Endothelial cell of umbilical vein (primary cell): ENCODE measurements around the gene CAMTA1. TPM values are rescaled to one million over a fixed set of nuclear protein-coding genes. Genes with fewer than 3 reads are reported as not detected.

Experiments used
- BruUV-seq: library from RNA; stranded (reverse); fragments of 400-500 nt; replicated peaks from 2 replicates; lab custom pipeline; 2021; lab: Mats Ljungman, UMichigan
- CTCF ChIA-PET: fragments of 300-600, 350-600 bp; sonication (Branson Sonifier 250); formaldehyde crosslinking; loops from one replicate; lab custom pipeline; 2021; ENCODE audit warnings: antibody characterized with exemption, inconsistent platforms; lab: Charles Lee
- POLR2A ChIA-PET: fragments of 300-600, 350-600 bp; sonication (Branson Sonifier 250); formaldehyde crosslinking; loops from one replicate; lab custom pipeline; 2021; ENCODE audit warnings: antibody characterized with exemption, inconsistent platforms; lab: Charles Lee
- DNase-seq: peaks from one replicate; pipeline ENCODE4 v3.0.0-alpha.2; 2011; ENCODE audit warnings: low read depth, low spot score
- FAIRE-seq: peaks from 2 replicates; lab custom pipeline; 2011; peaks lifted over from hg19 to GRCh38; lab: Jason Lieb, UNC
- H2AFZ ChIP-seq: 2 replicates; pipeline ENCODE4 v1.6.0; 2012; ENCODE audit warnings: low read depth, low read length, control low read depth, inconsistent platforms
- H3K27ac ChIP-seq: 2 replicates; pipeline ENCODE4 v1.5.1; 2011; ENCODE audit warnings: low read depth, mild to moderate bottlenecking, control low read depth, low read length, moderate library complexity; ENCODE audit not compliant: insufficient read depth
- H3K27me3 ChIP-seq, 2 experiments: 2 replicates each; pipeline versions ENCODE4 v1.6.0 to v1.6.1; 2011; ENCODE audit warnings: low read length in 2 of 2, mixed read lengths in 1 of 2; ENCODE audit not compliant: control insufficient read depth in 2 of 2, insufficient read depth in 2 of 2
- H3K36me3 ChIP-seq, 2 experiments: 2 replicates in 1 of 2; 3 replicates in 1 of 2; pipeline ENCODE4 v1.5.1; 2011; ENCODE audit warnings: low read length in 2 of 2, mild to moderate bottlenecking in 1 of 2, moderate library complexity in 1 of 2; ENCODE audit not compliant: control insufficient read depth in 2 of 2, insufficient read depth in 2 of 2; ENCODE audit errors: extremely low read depth in 1 of 2
- H3K4me1 ChIP-seq: 3 replicates; pipeline ENCODE4 v1.5.1; 2011; ENCODE audit warnings: mild to moderate bottlenecking, low read length; ENCODE audit not compliant: control insufficient read depth, insufficient read depth; ENCODE audit errors: extremely low read depth
- H3K4me2 ChIP-seq: 2 replicates; pipeline ENCODE4 v1.6.1; 2011; ENCODE audit warnings: low read length, control low read depth, mixed read lengths; ENCODE audit not compliant: insufficient read depth
- H3K4me3 ChIP-seq, 3 experiments: fragments of 200-600 bp in 1 of 3; sonication (generic), shearing (Covaris generic) in 1 of 3; replicated peaks in 1 of 3; 2 replicates each; pipeline ENCODE4 v1.5.1; 2011 to 2016; ENCODE audit warnings: control low read depth in 3 of 3, low read length in 3 of 3, mild to moderate bottlenecking in 2 of 3, inconsistent platforms in 1 of 3, low read depth in 1 of 3, moderate library complexity in 1 of 3; ENCODE audit not compliant: insufficient read depth in 1 of 3
- H3K79me2 ChIP-seq: 2 replicates; pipeline ENCODE4 v1.6.0; 2012; ENCODE audit warnings: low read length, inconsistent platforms; ENCODE audit not compliant: control insufficient read depth, insufficient read depth
- H3K9ac ChIP-seq: replicated peaks from 2 replicates; pipeline ENCODE3; 2011; ENCODE audit warnings: low read length, control low read depth; ENCODE audit not compliant: insufficient read depth; ENCODE audit errors: extremely low read depth
- H3K9me1 ChIP-seq: replicated peaks from 3 replicates; pipeline ENCODE4 v1.6.0; 2011; ENCODE audit warnings: mild to moderate bottlenecking, low read length; ENCODE audit not compliant: control insufficient read depth, insufficient read depth; ENCODE audit errors: extremely low read depth
- H3K9me3 ChIP-seq: replicated peaks from 2 replicates; pipeline ENCODE4 v1.5.1; 2012; ENCODE audit warnings: low read length, inconsistent platforms; ENCODE audit not compliant: control insufficient read depth, insufficient read depth
- H4K20me1 ChIP-seq: replicated peaks from 2 replicates; pipeline ENCODE3; 2011; ENCODE audit warnings: mild to moderate bottlenecking, low read length; ENCODE audit not compliant: control insufficient read depth, insufficient read depth; ENCODE audit errors: extremely low read depth
- EZH2 ChIP-seq: IDR thresholded peaks from 2 replicates; pipeline ENCODE4 v1.6.1; 2012; ENCODE audit warnings: borderline replicate concordance, low read depth, mild to moderate bottlenecking, moderate library complexity, low read length, inconsistent platforms; ENCODE audit not compliant: severe bottlenecking
- FOS ChIP-seq: IDR thresholded peaks from 2 replicates; pipeline ENCODE4 v1.6.1; 2011; ENCODE audit warnings: mild to moderate bottlenecking, low read length, moderate library complexity, borderline replicate concordance; ENCODE audit not compliant: insufficient read depth
- GATA2 ChIP-seq: IDR thresholded peaks from 2 replicates; pipeline ENCODE4 v1.7.0; 2011; ENCODE audit warnings: low read depth, mild to moderate bottlenecking, moderate library complexity, mixed read lengths, low read length; ENCODE audit not compliant: insufficient read length, insufficient read depth
- JUN ChIP-seq: IDR thresholded peaks from 2 replicates; pipeline ENCODE4 v1.6.1; 2011; ENCODE audit warnings: borderline replicate concordance, low read depth; ENCODE audit not compliant: insufficient read length, insufficient read depth
- MAX ChIP-seq: IDR thresholded peaks from 2 replicates; pipeline ENCODE4 v1.6.1; 2011; ENCODE audit not compliant: insufficient read depth, insufficient read length
- MYC ChIP-seq: IDR thresholded peaks from one replicate; pipeline ENCODE4 v1.6.1; 2011; ENCODE audit warnings: mild to moderate bottlenecking, low read depth, low read length
- POLR2A ChIP-seq: IDR thresholded peaks from 2 replicates; pipeline ENCODE4 v1.6.1; 2012; ENCODE audit warnings: low read depth, mild to moderate bottlenecking, control low read depth, low read length
- POLR2AphosphoS5 ChIP-seq: IDR thresholded peaks from 2 replicates; pipeline ENCODE4 v1.6.1; 2012; ENCODE audit warnings: low read depth, mild to moderate bottlenecking, control low read depth, low read length, moderate library complexity; ENCODE audit not compliant: insufficient read depth
- dilution Hi-C: fragments of 300-500 bp; cut with MboI; formaldehyde crosslinking; loops from one replicate; pipeline ENCODE4 v1.15.0; 2019; ENCODE audit warnings: low sequenced_read_pairs; ENCODE audit not compliant: extremely low pct_ligation_motif_present
- intact Hi-C: fragments of 100-400 bp; cut with micrococcal nuclease; formaldehyde crosslinking; loops from one replicate; pipeline ENCODE4 v1.10.0; 2022
- polyA plus RNA-seq, 4 experiments: library from polyadenylated mRNA; depleted of rRNA in 3 of 4; stranded (reverse) in 3 of 4; unstranded in 1 of 4; fragments of >200 nt; gene quantifications; 2 replicates each; pipeline versions ENCODE4 v1.2.1 to v1.2.3, GENCODE V29; 2011 to 2012; ENCODE audit warnings: missing spikeins in 1 of 4
- total RNA-seq: library from RNA; stranded (reverse); gene quantifications from 2 replicates; pipeline ENCODE4 v1.2.3, GENCODE V29; 2021
- TF ChIP-seq, protein P1 (sequence below), 2 donors: IDR thresholded peaks; 1 replicate in 1 of 2; 2 replicates in 1 of 2; pipeline ENCODE4 v1.5.1; 2011; ENCODE audit warnings: low read length in 2 of 2, mild to moderate bottlenecking in 2 of 2, moderate library complexity in 2 of 2, control low read depth in 1 of 2, inconsistent platforms in 1 of 2, low read depth in 1 of 2; ENCODE audit not compliant: insufficient read depth in 1 of 2; ENCODE audit errors: extremely low read depth in 1 of 2

Gene CAMTA1
- total and polyA plus RNA-seq, 2 donors (not counting 3 experiments of a cell fraction or from before 2014, with no cell fraction given) = 50.8 to 92.7 TPM

DNA sequence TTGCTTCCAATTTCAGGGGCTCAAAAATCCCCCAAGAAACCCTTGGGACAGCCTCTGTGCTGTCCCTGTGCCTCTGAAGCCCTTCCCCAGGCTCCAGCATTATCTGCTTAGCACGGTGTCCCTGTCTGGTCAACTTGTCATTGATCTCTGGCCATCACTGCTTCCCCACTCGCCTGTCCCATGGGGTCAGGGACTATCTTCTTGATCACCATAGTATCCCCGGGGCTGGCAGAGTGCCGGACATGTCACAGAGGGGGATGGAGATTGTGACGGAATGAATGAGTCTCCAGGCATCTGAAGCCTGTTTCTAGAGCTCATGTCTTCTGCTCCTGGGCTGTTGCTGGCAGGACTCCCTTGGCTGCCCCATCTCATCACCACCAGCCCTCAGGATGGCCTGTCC lies 886.4 kb downstream of the CAMTA1 start:
- intact Hi-C loops = no loop called here
- Histone ChIP-seq H3K9me3 (no peaks in the 10 kb centered on the region), H3K4me2 (no peak overlapping the region), H3K27ac (no peak overlapping the region), H3K27me3 (no peaks in the 10 kb centered on the region), H3K4me3 (no peak overlapping the region), H3K9me1 (no peaks in the 10 kb centered on the region), H3K4me1 (no peaks in the 10 kb centered on the region), H3K79me2 (no peaks in the 10 kb centered on the region), H4K20me1 (no peaks in the 10 kb centered on the region), H3K9ac (no peak overlapping the region), H2AFZ (no peak overlapping the region), H3K36me3 (no peaks in the 10 kb centered on the region)
- TF ChIP-seq EZH2 (no peak), FOS (no peak), POLR2AphosphoS5 (no peak), GATA2 (no peak), MAX (no peak), MYC (no peak), JUN (no peak), POLR2A (no peak)
- TF ChIP-seq, protein P1, sequence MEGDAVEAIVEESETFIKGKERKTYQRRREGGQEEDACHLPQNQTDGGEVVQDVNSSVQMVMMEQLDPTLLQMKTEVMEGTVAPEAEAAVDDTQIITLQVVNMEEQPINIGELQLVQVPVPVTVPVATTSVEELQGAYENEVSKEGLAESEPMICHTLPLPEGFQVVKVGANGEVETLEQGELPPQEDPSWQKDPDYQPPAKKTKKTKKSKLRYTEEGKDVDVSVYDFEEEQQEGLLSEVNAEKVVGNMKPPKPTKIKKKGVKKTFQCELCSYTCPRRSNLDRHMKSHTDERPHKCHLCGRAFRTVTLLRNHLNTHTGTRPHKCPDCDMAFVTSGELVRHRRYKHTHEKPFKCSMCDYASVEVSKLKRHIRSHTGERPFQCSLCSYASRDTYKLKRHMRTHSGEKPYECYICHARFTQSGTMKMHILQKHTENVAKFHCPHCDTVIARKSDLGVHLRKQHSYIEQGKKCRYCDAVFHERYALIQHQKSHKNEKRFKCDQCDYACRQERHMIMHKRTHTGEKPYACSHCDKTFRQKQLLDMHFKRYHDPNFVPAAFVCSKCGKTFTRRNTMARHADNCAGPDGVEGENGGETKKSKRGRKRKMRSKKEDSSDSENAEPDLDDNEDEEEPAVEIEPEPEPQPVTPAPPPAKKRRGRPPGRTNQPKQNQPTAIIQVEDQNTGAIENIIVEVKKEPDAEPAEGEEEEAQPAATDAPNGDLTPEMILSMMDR (IDR thresholded peaks at IDR 0.05; ENCODE audit: extremely low read depth in 1 of 2, insufficient read depth in 1 of 2, low read depth in 1 of 2, low read length in 2 of 2) = no peak
- no TSS peak for BruUV-seq
- dilution Hi-C loops = no loop called here
- FAIRE-seq (no peak), DNase-seq (no peak)
- ChIA-PET CTCF (interaction anchor here (1.5 to 3.0 kb wide), 3 partner anchors 12 to 84 kb away, joined by 4 to 22 read pairs (median 5); no protein-coding TSS in a partner anchor), POLR2A (no interaction called here)
